PC-3 (cell line): Measurements from ENCODE around the gene PSORS1C2.

Experiments
- CTCF ChIP-seq: fragments of 300-600 bp; sonication (generic); conservative IDR thresholded peaks from 2 replicates; pipeline ENCODE4 v1.5.1; 2017; ENCODE audit warnings: antibody characterized with exemption, low read depth, mild to moderate bottlenecking, low read length
- EZH2 ChIP-seq: fragments of 300-600 bp; sonication (generic); IDR thresholded peaks from one replicate; pipeline ENCODE4 v1.6.1; 2017; ENCODE audit warnings: antibody characterized with exemption, mild to moderate bottlenecking, low read length; ENCODE audit not compliant: unreplicated experiment

GRCh38 chr6:31115941-31116560 lies 22.8 kb downstream of the PSORS1C2 start:
- no peak for TF ChIP-seq EZH2
- no peak for TF ChIP-seq CTCF
